HCT116 (cell line): Measurements from ENCODE around the gene PRPF31. TPM values are rescaled to one million over a fixed set of nuclear protein-coding genes. Genes with fewer than 3 reads are reported as not detected.

Source experiments
- ATAC-seq: fragments of 200-7000 bp; cut with Tn5 transposase; 2 replicates; pipeline ENCODE4 v1.9.1; 2020; ENCODE audit warnings: mild to moderate bottlenecking, moderate library complexity
- BruUV-seq: library from RNA; stranded (reverse); fragments of 400-500 nt; replicated peaks from 2 replicates; lab custom pipeline; 2021; lab: Mats Ljungman, UMichigan
- CTCF ChIA-PET: fragments of 300-600 bp; sonication (Branson Sonifier 250); formaldehyde crosslinking; loops from one replicate; lab custom pipeline; 2021; ENCODE audit warnings: antibody characterized with exemption; lab: Charles Lee
- POLR2A ChIA-PET: fragments of 300-600, 350-600 bp; sonication (Branson Sonifier 250); formaldehyde crosslinking; loops from one replicate; lab custom pipeline; 2021; ENCODE audit warnings: antibody characterized with exemption; lab: Charles Lee
- RAD21 ChIA-PET, 2 experiments: fragments of 300-600 bp; sonication (Branson Sonifier 250); formaldehyde crosslinking; loops; one replicate each; lab custom pipeline; 2023; ENCODE audit warnings: low total read pairs in 2 of 2; ENCODE audit not compliant: uncharacterized antibody in 2 of 2, unreplicated experiment in 2 of 2, low non-redundant PET in 1 of 2; lab: Charles Lee
- DNase-seq: peaks from one replicate; pipeline ENCODE4 v3.0.0-alpha.2; 2010; ENCODE audit warnings: low read depth, low spot score
- H2AFZ ChIP-seq: fragments of 200-600 bp; shearing (Covaris generic), sonication (generic); 2 replicates; pipeline ENCODE4 v1.6.1; 2017; ENCODE audit warnings: low read depth, mixed run types, mixed read lengths, antibody characterized with exemption, low read length; ENCODE audit not compliant: poor library complexity, severe bottlenecking
- H3K27ac ChIP-seq: 2 replicates; pipeline ENCODE4 v1.5.1; 2012; ENCODE audit warnings: low read depth, low read length
- H3K27me3 ChIP-seq: fragments of 200-600 bp; sonication (generic); 2 replicates; pipeline ENCODE4 v1.6.1; 2016; ENCODE audit warnings: mixed run types, low read length, mixed read lengths; ENCODE audit not compliant: insufficient read depth
- H3K36me3 ChIP-seq, 2 experiments: fragments of 200-500 bp in 1 of 2; fragments of 200-600 bp in 1 of 2; sonication (Bioruptor generic) in 1 of 2; sonication (generic) in 1 of 2; 2 replicates each; pipeline versions ENCODE4 v1.5.1 to v1.6.1; 2014 to 2016; ENCODE audit warnings: low read length in 2 of 2, inconsistent platforms in 1 of 2, mixed read lengths in 1 of 2, mixed run types in 1 of 2; ENCODE audit not compliant: insufficient read depth in 2 of 2, control insufficient read depth in 1 of 2
- H3K4me1 ChIP-seq, 2 experiments: fragments of 200-600 bp in 1 of 2; sonication (generic) in 1 of 2; 2 replicates each; pipeline versions ENCODE4 v1.5.1 to v1.6.1; 2012 to 2017; ENCODE audit warnings: low read length in 2 of 2, inconsistent platforms in 1 of 2, mild to moderate bottlenecking in 1 of 2, mixed read lengths in 1 of 2, mixed run types in 1 of 2, moderate library complexity in 1 of 2; ENCODE audit not compliant: insufficient read depth in 2 of 2, control insufficient read depth in 1 of 2
- H3K4me2 ChIP-seq: fragments of 200-600 bp; sonication (generic); 2 replicates; pipeline ENCODE4 v1.6.1; 2017; ENCODE audit warnings: mixed run types, low read length, mixed read lengths
- H3K4me3 ChIP-seq, 2 experiments: fragments of 200-600 bp in 1 of 2; sonication (generic) in 1 of 2; replicated peaks in 1 of 2; 2 replicates each; pipeline ENCODE4 v1.5.1; 2011 to 2016; ENCODE audit warnings: low read length in 2 of 2, control low read depth in 1 of 2, low read depth in 1 of 2, mild to moderate bottlenecking in 1 of 2, mixed read lengths in 1 of 2, mixed run types in 1 of 2
- H3K79me2 ChIP-seq: fragments of 200-600 bp; sonication (generic); 2 replicates; pipeline ENCODE4 v1.6.1; 2017; ENCODE audit warnings: mild to moderate bottlenecking, mixed run types, low read length, moderate library complexity, mixed read lengths; ENCODE audit not compliant: insufficient read depth
- H3K9ac ChIP-seq: fragments of 200-600 bp; sonication (generic); 2 replicates; pipeline ENCODE4 v1.6.1; 2016; ENCODE audit warnings: low read length, mixed read lengths
- H3K9me2 ChIP-seq: fragments of 200-600 bp; sonication (generic), shearing (Covaris generic); 2 replicates; pipeline ENCODE4 v1.6.1; 2017; ENCODE audit warnings: mixed run types, mild to moderate bottlenecking, moderate library complexity; ENCODE audit not compliant: insufficient read depth
- H3K9me3 ChIP-seq, 2 experiments: fragments of 200-500 bp in 1 of 2; fragments of 200-600 bp in 1 of 2; sonication (Bioruptor generic) in 1 of 2; sonication (generic) in 1 of 2; 2 replicates each; pipeline ENCODE4 v1.6.1; 2014 to 2017; ENCODE audit warnings: low read length in 2 of 2, mixed read lengths in 2 of 2, inconsistent platforms in 1 of 2, low read depth in 1 of 2, mild to moderate bottlenecking in 1 of 2, mixed run types in 1 of 2, moderate library complexity in 1 of 2; ENCODE audit not compliant: control insufficient read depth in 1 of 2, insufficient read depth in 1 of 2
- H4K20me1 ChIP-seq: fragments of 200-600 bp; sonication (generic), shearing (Covaris generic); 2 replicates; pipeline ENCODE4 v1.6.1; 2017; ENCODE audit warnings: mixed run types, mild to moderate bottlenecking, moderate library complexity; ENCODE audit not compliant: insufficient read depth
- EGR1 ChIP-seq: IDR thresholded peaks from 2 replicates; pipeline ENCODE4 v1.6.1; 2012; ENCODE audit warnings: low read depth
- ELF1 ChIP-seq: IDR thresholded peaks from 2 replicates; pipeline ENCODE4 v1.6.1; 2012; ENCODE audit warnings: low read depth, borderline replicate concordance
- POLR2A ChIP-seq: IDR thresholded peaks from 2 replicates; pipeline ENCODE4 v1.7.0; 2011; ENCODE audit warnings: borderline replicate concordance; ENCODE audit not compliant: insufficient read depth, insufficient read length; ENCODE audit errors: extremely low read depth
- POLR2AphosphoS5 ChIP-seq: IDR thresholded peaks from 2 replicates; pipeline ENCODE4 v1.6.1; 2011; ENCODE audit warnings: mild to moderate bottlenecking, low read depth, low read length, moderate library complexity
- SIN3A ChIP-seq: IDR thresholded peaks from 2 replicates; pipeline ENCODE4 v1.6.1; 2012; ENCODE audit warnings: low read depth
- SP1 ChIP-seq: IDR thresholded peaks from 2 replicates; pipeline ENCODE4 v1.6.1; 2012; ENCODE audit warnings: low read depth
- TCF7L2 ChIP-seq: IDR thresholded peaks from 2 replicates; pipeline ENCODE4 v1.7.0; 2011; ENCODE audit warnings: borderline replicate concordance, inconsistent platforms; ENCODE audit not compliant: insufficient read depth, insufficient read length; ENCODE audit errors: extremely low read depth
- ZNF274 ChIP-seq: fragments of 200-500 bp; sonication (Bioruptor generic); IDR thresholded peaks from 2 replicates; pipeline ENCODE4 v1.6.1; 2014; ENCODE audit warnings: mild to moderate bottlenecking, low read depth, low read length, inconsistent platforms
- intact Hi-C: fragments of 100-400 bp; cut with micrococcal nuclease; formaldehyde crosslinking; loops from 2 replicates; pipeline ENCODE4 v1.10.0; 2022
- total RNA-seq: library from RNA; stranded (reverse); gene quantifications from one replicate; pipeline ENCODE4 v1.2.1, GENCODE V29; 2021; ENCODE audit not compliant: unreplicated experiment
- TF ChIP-seq, protein P1 (sequence below), 3 experiments: fragments of 200-600 bp in 1 of 3; sonication (generic) in 1 of 3; IDR thresholded peaks in 2 of 3; conservative IDR thresholded peaks in 1 of 3; 2 replicates each; pipeline ENCODE4 v1.5.1; 2012 to 2017; ENCODE audit warnings: low read depth in 2 of 3, low read length in 2 of 3, antibody characterized with exemption in 1 of 3, borderline replicate concordance in 1 of 3, control low read depth in 1 of 3, mild to moderate bottlenecking in 1 of 3, mixed read lengths in 1 of 3, mixed run types in 1 of 3, moderate library complexity in 1 of 3; ENCODE audit not compliant: insufficient read depth in 1 of 3

PRPF31 gene
- total RNA-seq, 1 experiment from 2014 or later: 99.0 TPM

DNA sequence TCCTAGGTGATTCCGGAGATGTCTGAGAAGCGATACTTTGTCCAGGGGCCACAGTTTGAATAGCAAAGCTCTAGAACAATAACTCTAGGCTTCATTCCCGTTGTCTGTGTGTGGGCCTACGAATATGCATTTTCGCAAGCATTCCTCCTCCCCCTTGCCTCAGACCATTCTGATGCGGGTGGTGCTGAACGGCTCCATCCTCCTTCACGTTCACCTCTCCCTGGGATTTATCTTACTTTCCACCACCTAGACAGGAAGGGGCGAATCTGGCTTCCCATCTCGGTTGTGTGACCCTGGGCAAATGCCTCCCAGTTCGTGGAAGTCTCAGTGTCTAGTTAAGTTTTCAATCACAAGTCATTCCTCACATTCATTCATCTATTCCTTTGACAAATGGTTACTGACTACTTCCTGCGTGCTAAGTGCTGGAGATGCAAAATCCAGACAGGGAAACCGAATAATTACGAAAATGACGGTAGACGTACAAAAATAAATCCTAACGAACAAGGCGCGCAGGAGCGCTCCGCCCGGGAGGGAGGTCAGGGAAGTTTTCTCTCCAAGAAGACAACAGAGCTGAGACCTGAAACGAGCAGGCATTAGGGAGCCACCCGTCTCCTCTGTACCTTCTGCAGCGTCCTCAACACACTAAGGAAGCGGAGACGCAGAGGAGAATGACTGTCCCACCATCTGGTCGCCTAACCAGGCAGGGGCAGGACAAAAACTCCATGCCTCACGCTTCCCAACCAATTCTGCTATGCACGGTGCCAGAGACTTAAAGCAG, 20.7 kb downstream of the PRPF31 start (continued):
- TF ChIP-seq, protein P1, sequence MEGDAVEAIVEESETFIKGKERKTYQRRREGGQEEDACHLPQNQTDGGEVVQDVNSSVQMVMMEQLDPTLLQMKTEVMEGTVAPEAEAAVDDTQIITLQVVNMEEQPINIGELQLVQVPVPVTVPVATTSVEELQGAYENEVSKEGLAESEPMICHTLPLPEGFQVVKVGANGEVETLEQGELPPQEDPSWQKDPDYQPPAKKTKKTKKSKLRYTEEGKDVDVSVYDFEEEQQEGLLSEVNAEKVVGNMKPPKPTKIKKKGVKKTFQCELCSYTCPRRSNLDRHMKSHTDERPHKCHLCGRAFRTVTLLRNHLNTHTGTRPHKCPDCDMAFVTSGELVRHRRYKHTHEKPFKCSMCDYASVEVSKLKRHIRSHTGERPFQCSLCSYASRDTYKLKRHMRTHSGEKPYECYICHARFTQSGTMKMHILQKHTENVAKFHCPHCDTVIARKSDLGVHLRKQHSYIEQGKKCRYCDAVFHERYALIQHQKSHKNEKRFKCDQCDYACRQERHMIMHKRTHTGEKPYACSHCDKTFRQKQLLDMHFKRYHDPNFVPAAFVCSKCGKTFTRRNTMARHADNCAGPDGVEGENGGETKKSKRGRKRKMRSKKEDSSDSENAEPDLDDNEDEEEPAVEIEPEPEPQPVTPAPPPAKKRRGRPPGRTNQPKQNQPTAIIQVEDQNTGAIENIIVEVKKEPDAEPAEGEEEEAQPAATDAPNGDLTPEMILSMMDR (IDR thresholded peaks at IDR 0.05 in 2 of 3, conservative IDR thresholded peaks at IDR 0.05 in 1 of 3; ENCODE audit: borderline replicate concordance in 1 of 3, insufficient read depth in 1 of 3, low read depth in 2 of 3, low read length in 2 of 3): no peak
- no peak for TF ChIP-seq ELF1
- TF ChIP-seq POLR2AphosphoS5: no peak
- TF ChIP-seq ZNF274: no peak
- no peak; the same call in 1 of the 2 replicates for TF ChIP-seq SIN3A

GRCh38 chr19:54136864-54137698, 21.5 kb downstream of the PRPF31 start:
- BruUV-seq: no TSS peak
- POLR2A ChIA-PET: interaction anchor here (0.9 to 2.0 kb wide), 18 partner anchors 11 to 327 kb away, joined by 3 to 26 read pairs (median 4); partner anchors contain the start of genes LENG1, MBOAT7, MYADM and PRPF31
- peak overlapping the region; percentile 25 for H3K27ac ChIP-seq
- H3K9me2 ChIP-seq: no peaks in the 10 kb centered on the region
- peaks cover 11 to 14% of the 10 kb centered on the region in 2 experiments; a peak in 3 of 4 replicates for H3K36me3 ChIP-seq
- H3K79me2 ChIP-seq: peaks cover 44% of the 10 kb centered on the region
- H3K4me3 ChIP-seq: peak overlapping the region; percentile 76 to 82
- H3K9ac ChIP-seq: peak overlapping the region; percentile 96
- no peaks in the 10 kb centered on the region for H4K20me1 ChIP-seq
- peak overlapping the region; percentile 98 for H3K4me2 ChIP-seq
- H2AFZ ChIP-seq: peak overlapping the region; percentile 18
- intact Hi-C loops: loop anchor here (1.0 kb wide), 1 partner anchor 22 kb away; the partner anchor contains the start of gene LENG1
- H3K9me3 ChIP-seq: no peaks in the 10 kb centered on the region
- RAD21 ChIA-PET: interaction anchor here in 1 of 2 experiments (0.6 kb wide), 2 partner anchors 95 to 328 kb away, joined by 3 read pairs; no protein-coding TSS in a partner anchor
- H3K27me3 ChIP-seq: no peaks in the 10 kb centered on the region
- CTCF ChIA-PET: interaction anchor here (0.6 to 1.4 kb wide), 14 partner anchors 32 to 344 kb away, joined by 3 to 11 read pairs (median 4); partner anchors contain the start of gene MBOAT7
- H3K4me1 ChIP-seq: peaks cover 15 to 31% of the 10 kb centered on the region in 2 experiments
- peak; percentile 100 for DNase-seq
- peak; percentile 84 for ATAC-seq
- TF ChIP-seq, protein P1 (IDR thresholded peaks at IDR 0.05 in 2 of 3, conservative IDR thresholded peaks at IDR 0.05 in 1 of 3; ENCODE audit: borderline replicate concordance in 1 of 3, insufficient read depth in 1 of 3, low read depth in 2 of 3, low read length in 2 of 3): no peak
- peak; percentile 97 for TF ChIP-seq SP1
- TF ChIP-seq POLR2A: peak; percentile 87
- TF ChIP-seq SIN3A: peak; percentile 65
- TF ChIP-seq EGR1: peak; percentile 98
- TF ChIP-seq TCF7L2: no peak
- peak; percentile 90 for TF ChIP-seq POLR2AphosphoS5
